HG03469 (cell line): ENCODE results near the gene PRRT4.

Experiments
- ATAC-seq: cut with Tn5 transposase; IDR thresholded peaks from one replicate; pipeline ENCODE4 v1.9.1; 2021; ENCODE audit warnings: mild to moderate bottlenecking, moderate library complexity, moderate number of reproducible peaks; ENCODE audit not compliant: unreplicated experiment

PRRT4 gene

DNA sequence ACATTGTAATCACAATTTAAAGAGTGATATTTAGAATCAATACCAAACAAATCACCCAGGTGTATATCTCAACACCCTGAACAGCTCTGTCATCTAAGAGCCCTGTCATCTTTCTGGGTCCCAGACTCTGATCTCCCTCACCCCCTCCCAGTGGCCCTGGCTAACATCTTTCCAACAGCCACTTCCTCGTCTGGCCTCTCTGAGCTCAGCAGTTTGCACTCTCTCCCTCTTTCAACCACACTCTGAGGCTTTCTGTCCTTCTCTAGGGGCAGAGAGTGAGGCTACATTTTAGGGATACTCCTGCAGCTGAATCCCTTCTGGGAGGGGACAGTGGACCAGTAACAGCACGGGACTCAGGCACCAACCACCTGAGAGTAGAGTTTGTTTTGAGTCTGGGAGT is 17.1 kb upstream of the PRRT4 start:
- no peak for ATAC-seq

- no peak for ATAC-seq
Measured at GRCh38 chr7:128376077-128376476, 14.6 kb upstream of the PRRT4 start.

DNA sequence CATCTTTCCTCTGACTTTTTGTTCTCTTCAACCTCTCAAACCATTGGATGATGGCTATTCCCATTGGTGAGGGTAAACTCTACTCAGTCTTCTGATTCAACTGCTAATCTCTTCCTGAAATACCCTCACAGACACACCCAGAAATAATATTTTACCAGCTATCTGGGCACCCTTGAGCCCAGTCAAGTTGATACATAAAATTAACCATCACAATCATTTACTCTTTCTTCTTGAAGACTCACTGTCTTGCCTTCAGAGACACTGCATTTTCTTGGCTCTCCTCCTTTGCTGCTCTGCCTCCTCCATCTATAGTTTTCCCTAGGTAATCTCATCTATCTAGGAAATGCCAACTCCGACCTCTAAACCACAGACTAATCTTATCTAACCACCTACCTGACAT is 12.6 kb upstream of the PRRT4 start:
- no peak for ATAC-seq

DNA sequence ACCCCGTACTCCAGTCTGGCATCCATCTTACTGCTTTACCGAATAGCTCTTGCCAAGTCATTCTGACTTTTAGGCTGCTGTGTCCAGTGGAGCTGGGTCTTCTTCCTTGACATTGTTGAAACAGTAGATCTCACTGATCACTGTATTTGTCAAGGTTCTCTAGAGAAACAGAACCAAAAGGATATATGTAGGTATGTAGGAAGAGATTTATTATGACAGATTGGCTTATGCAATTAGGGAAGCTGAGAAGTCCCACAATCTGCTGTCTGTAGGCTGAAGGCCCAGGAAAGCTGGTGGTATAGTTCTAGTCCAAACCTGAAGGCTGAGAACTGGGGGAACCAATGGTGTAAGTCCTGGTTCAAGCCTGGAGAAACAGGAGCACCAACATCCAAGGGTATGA is 12.1 kb upstream of the PRRT4 start:
- no peak for ATAC-seq

GRCh38 chr7:128370491-128370890 is 9.0 kb upstream of the PRRT4 start:
- ATAC-seq, result no peak

GRCh38 chr7:128366986-128367385 is 5.5 kb upstream of the PRRT4 start:
- no peak for ATAC-seq

- ATAC-seq, result no peak
Measured at GRCh38 chr7:128366300-128366699, 4.8 kb upstream of the PRRT4 start.

DNA sequence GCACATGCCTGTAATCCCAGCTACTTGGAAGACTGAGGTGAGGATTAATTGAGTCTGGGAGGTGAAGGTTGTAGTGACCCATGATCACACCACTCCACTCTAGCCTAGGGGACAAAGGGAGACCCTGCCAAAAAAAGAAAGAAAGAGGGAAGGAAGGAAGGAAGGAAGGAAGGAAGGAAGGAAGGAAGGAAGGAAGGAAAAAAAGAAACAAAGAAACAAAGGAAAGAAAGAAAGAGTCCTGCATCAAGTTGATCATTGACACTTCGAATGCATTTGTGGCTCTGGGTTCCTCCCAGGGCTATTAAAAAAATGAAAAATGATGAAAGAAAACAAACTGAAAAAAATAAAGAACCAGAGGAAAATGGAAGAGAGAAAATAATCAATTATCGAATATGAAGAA is 3.9 kb upstream of the PRRT4 start:
- ATAC-seq, result no peak

- no peak for ATAC-seq
Measured at GRCh38 chr7:128364166-128364870, 2.8 kb upstream of the PRRT4 start.

DNA sequence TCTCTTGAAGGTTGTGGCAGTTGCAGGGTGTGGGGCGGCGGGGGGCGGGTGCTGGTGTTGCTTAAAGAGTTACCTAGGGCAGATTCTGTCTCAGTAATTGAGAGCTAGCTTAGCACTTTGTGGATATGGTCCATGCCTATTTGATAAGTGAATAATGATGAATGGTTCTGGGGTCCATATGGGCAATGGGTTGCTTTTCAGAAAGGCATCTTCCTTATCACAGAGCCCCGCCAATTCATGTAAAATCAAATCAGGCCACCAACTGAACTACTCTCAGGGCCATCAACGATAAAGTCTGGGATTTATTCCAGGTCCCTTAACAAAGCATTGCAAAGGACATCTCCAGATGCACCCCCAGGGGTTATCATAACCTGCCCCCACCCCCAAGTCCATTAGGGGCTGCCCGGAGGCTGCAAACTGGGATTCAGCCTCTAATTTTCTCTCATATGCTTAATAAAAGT is 1.8 kb upstream of the PRRT4 start:
- ATAC-seq, result no peak

GRCh38 chr7:128362670-128363069 is 1.2 kb upstream of the PRRT4 start:
- ATAC-seq, result no peak

DNA sequence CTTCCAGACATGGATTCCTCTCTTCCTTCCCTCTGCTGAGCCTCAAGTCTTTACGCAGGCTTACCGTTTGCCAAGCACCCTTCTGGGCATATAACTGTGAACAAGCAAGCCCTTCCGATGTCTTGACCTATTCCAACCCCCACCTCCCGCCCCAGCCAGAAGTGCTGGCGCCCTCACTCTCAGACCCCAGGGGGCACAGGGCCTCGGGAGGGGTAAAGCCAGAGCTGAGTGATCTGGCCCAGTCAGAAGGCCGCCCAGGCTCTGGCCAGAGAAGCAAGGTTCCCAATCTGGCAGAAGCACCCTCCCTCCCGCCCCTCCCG is 1.2 kb downstream of the PRRT4 start:
- ATAC-seq, result no peak

DNA sequence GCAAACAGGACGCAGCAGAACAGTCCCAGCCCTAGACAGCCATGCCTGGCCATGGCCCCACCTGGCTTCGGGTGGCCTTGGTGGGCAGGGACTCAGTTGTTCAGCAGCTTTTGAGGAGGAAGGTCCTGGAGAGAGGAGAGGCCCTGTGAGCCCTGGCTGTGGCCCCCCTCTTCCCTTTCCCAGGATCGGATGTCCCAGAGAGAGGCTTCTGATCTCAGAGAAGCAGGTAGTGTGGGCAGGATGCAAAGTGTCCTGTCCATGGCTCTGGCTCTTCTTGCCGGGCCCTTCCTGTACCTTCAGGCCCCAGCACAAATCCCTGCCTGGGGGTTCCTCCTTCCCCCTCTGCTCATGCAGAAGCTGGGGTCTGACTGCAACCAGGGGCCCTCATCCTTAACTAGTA is 1.6 kb downstream of the PRRT4 start:
- ATAC-seq, result no peak

DNA sequence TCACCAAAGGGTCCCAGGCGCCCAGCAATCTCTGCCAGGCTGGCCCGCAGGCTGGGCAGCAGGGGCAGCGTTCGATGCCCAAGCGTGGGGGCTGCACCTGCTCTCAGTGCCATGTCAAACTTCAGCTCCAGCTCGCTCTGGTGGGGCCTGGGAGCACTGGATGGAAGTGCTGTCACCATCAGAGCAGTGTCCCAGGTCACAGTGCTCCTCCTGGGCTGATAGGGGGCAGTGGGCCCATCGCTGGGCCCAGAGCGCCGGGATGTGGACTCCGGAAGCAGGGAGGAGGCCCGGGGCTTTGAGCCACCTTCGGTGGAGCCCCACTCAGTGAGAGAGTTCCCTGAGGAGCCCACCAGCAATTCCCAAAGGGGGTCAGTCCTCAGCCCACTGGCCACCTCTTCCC is 2.2 kb downstream of the PRRT4 start:
- no peak for ATAC-seq

DNA sequence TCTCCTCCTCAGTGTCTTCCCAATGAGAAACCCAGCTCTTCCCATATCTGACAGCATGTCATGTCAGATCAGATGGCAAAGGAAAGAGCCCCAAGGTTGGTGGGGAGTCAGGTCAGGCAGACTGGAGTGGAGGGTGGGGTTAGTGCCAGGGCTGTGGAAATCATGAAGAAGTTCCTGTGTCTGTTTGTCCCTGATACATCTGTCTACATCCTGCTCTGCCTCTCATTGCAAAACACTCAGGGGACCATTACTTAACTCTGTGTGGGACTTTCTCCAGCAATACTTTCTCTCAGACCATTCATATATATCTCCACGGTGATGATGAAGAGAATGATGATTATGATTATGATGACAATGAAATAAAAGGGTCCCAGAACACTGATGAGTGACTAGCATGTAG is 3.3 kb downstream of the PRRT4 start:
- no peak for ATAC-seq

DNA sequence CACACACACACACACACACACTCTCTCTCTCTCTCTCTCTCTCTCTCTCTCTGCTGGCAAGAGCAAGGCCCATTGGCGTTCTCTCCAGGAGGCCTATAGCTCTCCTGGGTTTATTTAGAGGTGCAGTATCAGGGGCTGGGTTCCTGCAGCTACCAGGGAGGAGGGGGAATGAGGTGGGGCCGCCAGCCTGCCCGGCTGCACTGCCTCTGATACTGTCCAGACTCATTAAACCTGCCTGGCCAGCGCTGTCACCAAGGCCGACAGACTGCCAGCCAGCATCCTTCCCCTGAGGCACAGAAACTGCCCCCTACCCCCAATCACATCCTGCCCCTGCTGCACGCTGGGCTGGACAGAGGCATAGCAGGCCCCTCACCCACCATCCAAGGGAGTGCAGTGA is 4.3 kb downstream of the PRRT4 start:
- ATAC-seq, result no peak

GRCh38 chr7:128356546-128357216 is 4.8 kb downstream of the PRRT4 start:
- no peak for ATAC-seq

GRCh38 chr7:128353610-128354009 is 7.9 kb downstream of the PRRT4 start:
- no peak for ATAC-seq

GRCh38 chr7:128353189-128353588 is 8.3 kb downstream of the PRRT4 start:
- ATAC-seq, result no peak

- no peak for ATAC-seq
Measured at GRCh38 chr7:128352636-128353035, 8.9 kb downstream of the PRRT4 start.

- ATAC-seq, result no peak
Measured at GRCh38 chr7:128352153-128352537, 9.3 kb downstream of the PRRT4 start.

GRCh38 chr7:128351296-128352152 is 10.0 kb downstream of the PRRT4 start:
- no peak for ATAC-seq
